HG03520 (cell line): ENCODE results near the gene NFATC4.

ENCODE experiments used
- ATAC-seq: cut with Tn5 transposase; IDR thresholded peaks from one replicate; pipeline ENCODE4 v1.9.1; 2021; ENCODE audit warnings: mild to moderate bottlenecking, moderate library complexity; ENCODE audit not compliant: unreplicated experiment

The NFATC4 gene

DNA sequence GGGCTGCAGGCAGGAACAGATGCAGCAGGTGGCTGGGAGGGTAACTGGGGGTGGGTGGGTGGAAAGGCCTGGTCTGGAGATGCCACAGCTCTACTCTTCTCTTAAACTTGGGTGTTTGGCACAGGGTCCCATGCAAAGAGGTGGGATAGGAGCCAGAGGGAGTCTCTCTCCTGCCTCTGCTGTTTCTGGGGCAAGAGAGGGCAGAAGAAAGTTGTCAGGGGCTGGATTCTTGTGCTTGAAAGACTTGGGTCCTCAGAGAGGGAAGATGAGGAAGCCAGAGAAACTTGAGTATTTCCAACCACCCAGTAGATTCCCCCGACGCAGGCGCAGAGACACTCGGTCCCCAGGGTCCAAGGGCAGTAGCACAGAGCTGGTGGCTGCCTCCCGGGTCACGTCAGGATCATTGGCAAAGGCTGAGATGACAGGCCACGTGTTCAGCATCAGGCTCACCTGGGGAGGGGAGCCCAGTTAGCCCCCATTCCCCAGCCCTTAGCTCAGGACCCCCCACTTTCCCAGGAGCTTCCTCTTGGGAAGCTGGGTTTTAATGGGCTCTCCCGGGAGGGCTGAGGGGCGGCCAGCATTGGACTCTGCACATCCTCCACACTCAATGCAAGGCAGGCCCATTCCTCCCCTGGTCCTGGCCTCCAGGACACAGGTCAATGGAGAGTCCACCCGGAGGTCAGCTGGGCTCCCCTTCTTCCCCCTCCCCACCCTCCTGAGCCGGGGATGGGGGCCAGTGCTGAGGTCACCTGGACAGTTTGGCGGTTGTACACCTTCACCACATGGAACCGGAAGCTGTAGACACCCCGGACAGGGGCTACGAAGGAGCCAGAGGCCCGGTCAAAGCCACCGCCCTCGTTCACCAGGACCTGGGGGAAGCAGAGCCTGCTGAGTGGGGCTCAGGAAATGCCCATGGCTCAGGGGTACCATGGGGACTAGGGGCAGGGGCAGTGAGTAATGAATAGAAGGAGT is 59.8 kb downstream of the NFATC4 start:
- ATAC-seq = no peak

DNA sequence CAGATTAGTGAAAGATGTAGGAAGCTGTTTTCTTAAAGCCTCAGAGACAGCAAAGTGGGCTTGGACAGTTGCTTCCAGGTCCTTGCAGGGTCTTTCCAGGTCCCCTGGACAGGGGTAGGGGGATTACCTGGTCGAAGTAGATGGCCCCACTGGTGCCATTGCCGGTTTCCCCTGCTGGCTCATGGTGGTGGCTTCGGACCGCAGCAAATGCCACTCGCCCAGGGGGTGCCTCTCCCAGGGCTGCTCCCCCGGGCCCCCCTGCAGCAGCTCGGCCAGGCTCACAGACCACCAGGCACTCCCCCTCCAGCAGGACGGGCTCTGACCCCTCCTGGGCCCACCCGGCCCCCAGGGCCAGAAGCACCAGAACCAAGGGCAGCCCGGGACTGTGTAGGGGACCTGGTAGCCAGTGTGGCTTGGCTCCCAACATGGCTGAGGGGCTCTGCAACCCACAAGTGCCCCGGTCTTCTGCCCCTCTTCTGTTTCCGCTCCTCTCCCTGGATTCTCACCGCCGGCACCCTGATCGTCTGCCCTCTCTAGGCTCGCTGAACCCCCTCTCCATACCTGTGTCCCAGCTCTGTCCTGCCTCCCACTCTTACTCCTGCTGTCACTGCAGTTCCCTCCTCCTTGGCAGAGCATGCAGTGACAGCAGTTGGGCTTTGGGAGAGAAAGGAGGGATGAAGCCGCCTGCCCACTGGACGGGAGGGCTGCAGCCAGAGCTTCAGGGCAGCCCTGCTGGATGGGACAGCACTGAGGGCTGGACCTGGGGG is 60.8 kb downstream of the NFATC4 start:
- ATAC-seq = no peak
